Measurements from ENCODE around the gene INKA1. TPM values are rescaled to one million over a fixed set of nuclear protein-coding genes. Genes with fewer than 3 reads are reported as not detected.
"Not testable (repeated sequence)": the region's sequence is repeated elsewhere in the genome, so short reads cannot be mapped to it uniquely, and the experiment has no call there.

Gene INKA1
- polyA plus RNA-seq, 1 donor: 4.6 TPM

GRCh38 chr3:49771340-49771938 lies 31.6 kb upstream of the INKA1 start:
- Histone ChIP-seq H3K27me3 (ENCODE audit: control insufficient read depth, insufficient read depth, low read length) (no peaks in the 10 kb centered on the region), H3K9me3 (ENCODE audit: control insufficient read depth, low read depth, low read length) (no peaks in the 10 kb centered on the region), H3K36me3 (ENCODE audit: control insufficient read depth, insufficient read depth, low read length) (peaks cover 15% of the 10 kb centered on the region), H3K27ac (ENCODE audit: low read length) (no peak overlapping the region), H3K4me3 (ENCODE audit: low read length) (no peak overlapping the region), H3K4me1 (ENCODE audit: control insufficient read depth, insufficient read depth, low read length) (no peaks in the 10 kb centered on the region)
- no CpG with 5 or more reads among the region's 1 CpG for WGBS (ENCODE audit: insufficient coverage, low lambda C conversion rate)
- DNase-seq: no peak

GRCh38 chr3:49772703-49773102 lies 30.4 kb upstream of the INKA1 start:
- H3K4me1 ChIP-seq (ENCODE audit: control insufficient read depth, insufficient read depth, low read length): no peaks in the 10 kb centered on the region
- H3K36me3 ChIP-seq (ENCODE audit: control insufficient read depth, insufficient read depth, low read length): peaks cover 19% of the 10 kb centered on the region
- WGBS (ENCODE audit: insufficient coverage, low lambda C conversion rate): 100% methylated on average over 1 of the region's 2 CpGs
- H3K27ac ChIP-seq (ENCODE audit: low read length): no peak overlapping the region
- H3K4me3 ChIP-seq (ENCODE audit: low read length): no peak overlapping the region
- H3K9me3 ChIP-seq (ENCODE audit: control insufficient read depth, low read depth, low read length): no peaks in the 10 kb centered on the region
- DNase-seq: no peak
- no peaks in the 10 kb centered on the region for H3K27me3 ChIP-seq (ENCODE audit: control insufficient read depth, insufficient read depth, low read length)

GRCh38 chr3:49775538-49775937 lies 27.5 kb upstream of the INKA1 start:
- Histone ChIP-seq H3K36me3 (ENCODE audit: control insufficient read depth, insufficient read depth, low read length) (peaks cover 13% of the 10 kb centered on the region), H3K27ac (ENCODE audit: low read length) (peak overlapping the region; percentile 39), H3K27me3 (ENCODE audit: control insufficient read depth, insufficient read depth, low read length) (no peaks in the 10 kb centered on the region), H3K4me1 (ENCODE audit: control insufficient read depth, insufficient read depth, low read length) (no peaks in the 10 kb centered on the region), H3K9me3 (ENCODE audit: control insufficient read depth, low read depth, low read length) (no peaks in the 10 kb centered on the region), H3K4me3 (ENCODE audit: low read length) (no peak overlapping the region)
- DNase-seq: no peak
- no CpG with 5 or more reads among the region's 3 CpGs for WGBS (ENCODE audit: insufficient coverage, low lambda C conversion rate)

GRCh38 chr3:49776101-49776500 lies 27.0 kb upstream of the INKA1 start:
- H3K9me3 ChIP-seq (ENCODE audit: control insufficient read depth, low read depth, low read length); H3K27ac ChIP-seq (ENCODE audit: low read length); H3K27me3 ChIP-seq (ENCODE audit: control insufficient read depth, insufficient read depth, low read length); DNase-seq; H3K4me3 ChIP-seq (ENCODE audit: low read length); H3K4me1 ChIP-seq (ENCODE audit: control insufficient read depth, insufficient read depth, low read length): not testable (repeated sequence)
- WGBS (ENCODE audit: insufficient coverage, low lambda C conversion rate): no CpG with 5 or more reads among the region's 8 CpGs
- H3K36me3 ChIP-seq (ENCODE audit: control insufficient read depth, insufficient read depth, low read length): peaks cover 13% of the 10 kb centered on the region

GRCh38 chr3:49779358-49780079 lies 23.5 kb upstream of the INKA1 start:
- Histone ChIP-seq H3K27ac (ENCODE audit: low read length) (no peak overlapping the region), H3K27me3 (ENCODE audit: control insufficient read depth, insufficient read depth, low read length) (no peaks in the 10 kb centered on the region), H3K9me3 (ENCODE audit: control insufficient read depth, low read depth, low read length) (no peaks in the 10 kb centered on the region), H3K36me3 (ENCODE audit: control insufficient read depth, insufficient read depth, low read length) (peaks cover 28% of the 10 kb centered on the region), H3K4me3 (ENCODE audit: low read length) (no peak overlapping the region), H3K4me1 (ENCODE audit: control insufficient read depth, insufficient read depth, low read length) (no peaks in the 10 kb centered on the region)
- 100% methylated on average over 1 of the region's 5 CpGs for WGBS (ENCODE audit: insufficient coverage, low lambda C conversion rate)
- DNase-seq: no peak

GRCh38 chr3:49780080-49780974 lies 22.7 kb upstream of the INKA1 start:
- Histone ChIP-seq H3K36me3 (ENCODE audit: control insufficient read depth, insufficient read depth, low read length) (peaks cover 25% of the 10 kb centered on the region), H3K4me3 (ENCODE audit: low read length) (no peak overlapping the region), H3K27ac (ENCODE audit: low read length) (no peak overlapping the region), H3K27me3 (ENCODE audit: control insufficient read depth, insufficient read depth, low read length) (no peaks in the 10 kb centered on the region), H3K9me3 (ENCODE audit: control insufficient read depth, low read depth, low read length) (no peaks in the 10 kb centered on the region), H3K4me1 (ENCODE audit: control insufficient read depth, insufficient read depth, low read length) (peaks cover 4% of the 10 kb centered on the region)
- no CpG with 5 or more reads among the region's 4 CpGs for WGBS (ENCODE audit: insufficient coverage, low lambda C conversion rate)
- DNase-seq: no peak

GRCh38 chr3:49780975-49781365 lies 22.1 kb upstream of the INKA1 start:
- peaks cover 21% of the 10 kb centered on the region for H3K36me3 ChIP-seq (ENCODE audit: control insufficient read depth, insufficient read depth, low read length)
- H3K27ac ChIP-seq (ENCODE audit: low read length); H3K4me1 ChIP-seq (ENCODE audit: control insufficient read depth, insufficient read depth, low read length); H3K4me3 ChIP-seq (ENCODE audit: low read length); H3K27me3 ChIP-seq (ENCODE audit: control insufficient read depth, insufficient read depth, low read length); H3K9me3 ChIP-seq (ENCODE audit: control insufficient read depth, low read depth, low read length); DNase-seq: not testable (repeated sequence)
- WGBS (ENCODE audit: insufficient coverage, low lambda C conversion rate): 90% methylated on average over 7 of the region's 9 CpGs

- peaks cover 21% of the 10 kb centered on the region for H3K36me3 ChIP-seq (ENCODE audit: control insufficient read depth, insufficient read depth, low read length)
- H3K4me3 ChIP-seq (ENCODE audit: low read length): no peak overlapping the region
- H3K9me3 ChIP-seq (ENCODE audit: control insufficient read depth, low read depth, low read length): no peaks in the 10 kb centered on the region
- no peaks in the 10 kb centered on the region for H3K27me3 ChIP-seq (ENCODE audit: control insufficient read depth, insufficient read depth, low read length)
- peaks cover 6% of the 10 kb centered on the region for H3K4me1 ChIP-seq (ENCODE audit: control insufficient read depth, insufficient read depth, low read length)
- DNase-seq: no peak
- no peak overlapping the region for H3K27ac ChIP-seq (ENCODE audit: low read length)
- WGBS (ENCODE audit: insufficient coverage, low lambda C conversion rate): no CpG with 5 or more reads among the region's 5 CpGs
These were observed 21.5 kb upstream of the INKA1 start for GRCh38 chr3:49781415-49782199.

GRCh38 chr3:49782277-49782676 lies 20.8 kb upstream of the INKA1 start:
- H3K36me3 ChIP-seq (ENCODE audit: control insufficient read depth, insufficient read depth, low read length): peaks cover 17% of the 10 kb centered on the region
- WGBS (ENCODE audit: insufficient coverage, low lambda C conversion rate): no CpG with 5 or more reads among the region's 9 CpGs
- not testable (repeated sequence) for H3K27ac ChIP-seq (ENCODE audit: low read length); DNase-seq; H3K27me3 ChIP-seq (ENCODE audit: control insufficient read depth, insufficient read depth, low read length); H3K9me3 ChIP-seq (ENCODE audit: control insufficient read depth, low read depth, low read length); H3K4me3 ChIP-seq (ENCODE audit: low read length)
- peaks cover 12% of the 10 kb centered on the region for H3K4me1 ChIP-seq (ENCODE audit: control insufficient read depth, insufficient read depth, low read length)

Data from large intestine (tissue), 3 donors.